ENCODE data around the gene IGF1. TPM values are rescaled to one million over a fixed set of nuclear protein-coding genes. Genes with fewer than 3 reads are reported as not detected.

IGF1 gene
- total RNA-seq, 4 donors from 2014 or later: 17.3 to 58.7 (median 43.1) TPM

GRCh38 chr12:102444707-102445106 lies 35.7 kb downstream of the IGF1 start:
- TF ChIP-seq EP300 (IDR thresholded peaks at IDR 0.05) (no peak), POLR2A (IDR thresholded peaks at IDR 0.05) (no peak), CTCF (IDR thresholded peaks at IDR 0.05) (no peak), POLR2AphosphoS5 (IDR thresholded peaks at IDR 0.05) (no peak)
- Histone ChIP-seq H3K4me1 (peaks cover 0 to 6% (median 0%) of the 10 kb centered on the region in 3 donors), H3K36me3 (no peaks in the 10 kb centered on the region), H3K27me3 (no peaks in the 10 kb centered on the region), H3K27ac (no peak overlapping the region), H3K9me3 (no peaks in the 10 kb centered on the region), H3K4me3 (no peak overlapping the region)
- ATAC-seq: no peak
- 63 to 79% methylated on average over 6 to 7 of the region's 7 CpGs for WGBS, 2 donors (ENCODE audit: low coverage in 1 of 2)

- H3K27me3 ChIP-seq: no peaks in the 10 kb centered on the region
- peaks cover 0 to 12% (median 0%) of the 10 kb centered on the region in 3 donors for H3K4me1 ChIP-seq
- TF ChIP-seq CTCF (IDR thresholded peaks at IDR 0.05) (no peak), POLR2A (IDR thresholded peaks at IDR 0.05) (no peak), POLR2AphosphoS5 (IDR thresholded peaks at IDR 0.05) (no peak), EP300 (IDR thresholded peaks at IDR 0.05) (no peak)
- H3K9me3 ChIP-seq: no peaks in the 10 kb centered on the region
- H3K27ac ChIP-seq: no peak overlapping the region
- 100% methylated on average over 1 of the region's 3 CpGs; no CpG with 5 or more reads in 1 of the 2 donors for WGBS, 2 donors (ENCODE audit: low coverage in 1 of 2)
- H3K4me3 ChIP-seq: no peak overlapping the region
- no peak for ATAC-seq
- H3K36me3 ChIP-seq: no peaks in the 10 kb centered on the region
Observed at GRCh38 chr12:102444093-102444492, 36.3 kb downstream of the IGF1 start.

- H3K27ac ChIP-seq: no peak overlapping the region
- H3K4me1 ChIP-seq: peaks cover 0 to 24% (median 0%) of the 10 kb centered on the region in 3 donors
- no peaks in the 10 kb centered on the region for H3K27me3 ChIP-seq
- no peaks in the 10 kb centered on the region for H3K36me3 ChIP-seq
- no peaks in the 10 kb centered on the region for H3K9me3 ChIP-seq
- TF ChIP-seq POLR2AphosphoS5 (IDR thresholded peaks at IDR 0.05) (no peak), EP300 (IDR thresholded peaks at IDR 0.05) (no peak), POLR2A (IDR thresholded peaks at IDR 0.05) (no peak), CTCF (IDR thresholded peaks at IDR 0.05) (no peak)
- WGBS, 2 donors (ENCODE audit: low coverage in 1 of 2): 60% methylated on average over 1 of the region's 1 CpG; no CpG with 5 or more reads in 1 of the 2 donors
- H3K4me3 ChIP-seq: no peak overlapping the region
- peak; percentile 34 for ATAC-seq
Observed at GRCh38 chr12:102441077-102441596, 39.2 kb downstream of the IGF1 start.

GRCh38 chr12:102439426-102440405 lies 40.6 kb downstream of the IGF1 start:
- Histone ChIP-seq H3K27ac (peak overlapping the region in 2 of 4 donors; percentile 29 to 47), H3K36me3 (no peaks in the 10 kb centered on the region), H3K27me3 (no peaks in the 10 kb centered on the region), H3K4me1 (peaks cover 0 to 24% (median 0%) of the 10 kb centered on the region in 3 donors), H3K9me3 (no peaks in the 10 kb centered on the region), H3K4me3 (no peak overlapping the region)
- WGBS, 2 donors (ENCODE audit: low coverage in 1 of 2): 34 to 39% methylated on average over 6 to 9 of the region's 11 CpGs
- ATAC-seq: no peak
- TF ChIP-seq POLR2AphosphoS5 (IDR thresholded peaks at IDR 0.05) (no peak), EP300 (IDR thresholded peaks at IDR 0.05) (no peak), CTCF (IDR thresholded peaks at IDR 0.05) (no peak), POLR2A (IDR thresholded peaks at IDR 0.05) (no peak)
